Measurements from ENCODE around the gene TTC9B.

TTC9B gene

DNA sequence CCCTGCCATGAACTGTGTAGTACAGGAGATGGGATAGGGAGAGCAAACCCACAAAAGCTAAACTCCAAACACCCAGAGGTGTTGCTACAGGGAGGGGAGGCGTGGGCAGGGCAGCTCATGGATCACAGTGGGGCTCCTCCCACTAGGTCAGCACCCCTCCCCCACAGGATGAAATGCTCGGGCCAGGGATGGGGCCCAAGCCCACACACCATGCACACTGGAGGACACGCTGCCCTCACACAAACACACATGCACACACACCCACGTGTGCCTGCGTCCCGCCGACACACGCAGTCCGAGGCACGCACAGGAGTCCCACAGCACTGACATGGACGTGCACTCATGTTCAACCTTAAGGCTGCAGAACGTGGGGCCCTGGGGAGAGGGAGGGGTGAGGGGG is 14.3 kb upstream of the TTC9B start:
- H3K4me1 ChIP-seq (ENCODE audit: control insufficient read depth, insufficient read depth, low read length) = peaks cover 4% of the 10 kb centered on the region
- H3K27me3 ChIP-seq (ENCODE audit: control insufficient read depth in 1 of 2, insufficient read depth in 2 of 2, low read length in 2 of 2) = no peaks in the 10 kb centered on the region
- H3K9ac ChIP-seq (ENCODE audit: low read length in 2 of 2) = no peak overlapping the region
- no peak overlapping the region for H3K4me3 ChIP-seq (ENCODE audit: low read length in 2 of 2)
- no peaks in the 10 kb centered on the region for H3K9me3 ChIP-seq (ENCODE audit: control insufficient read depth in 2 of 2, low read length in 2 of 2)
- peaks cover 19 to 21% of the 10 kb centered on the region in 2 donors for H3K36me3 ChIP-seq (ENCODE audit: control insufficient read depth in 2 of 2, insufficient read depth in 2 of 2, low read length in 2 of 2)
- no peak overlapping the region for H3K27ac ChIP-seq (ENCODE audit: low read length)

DNA sequence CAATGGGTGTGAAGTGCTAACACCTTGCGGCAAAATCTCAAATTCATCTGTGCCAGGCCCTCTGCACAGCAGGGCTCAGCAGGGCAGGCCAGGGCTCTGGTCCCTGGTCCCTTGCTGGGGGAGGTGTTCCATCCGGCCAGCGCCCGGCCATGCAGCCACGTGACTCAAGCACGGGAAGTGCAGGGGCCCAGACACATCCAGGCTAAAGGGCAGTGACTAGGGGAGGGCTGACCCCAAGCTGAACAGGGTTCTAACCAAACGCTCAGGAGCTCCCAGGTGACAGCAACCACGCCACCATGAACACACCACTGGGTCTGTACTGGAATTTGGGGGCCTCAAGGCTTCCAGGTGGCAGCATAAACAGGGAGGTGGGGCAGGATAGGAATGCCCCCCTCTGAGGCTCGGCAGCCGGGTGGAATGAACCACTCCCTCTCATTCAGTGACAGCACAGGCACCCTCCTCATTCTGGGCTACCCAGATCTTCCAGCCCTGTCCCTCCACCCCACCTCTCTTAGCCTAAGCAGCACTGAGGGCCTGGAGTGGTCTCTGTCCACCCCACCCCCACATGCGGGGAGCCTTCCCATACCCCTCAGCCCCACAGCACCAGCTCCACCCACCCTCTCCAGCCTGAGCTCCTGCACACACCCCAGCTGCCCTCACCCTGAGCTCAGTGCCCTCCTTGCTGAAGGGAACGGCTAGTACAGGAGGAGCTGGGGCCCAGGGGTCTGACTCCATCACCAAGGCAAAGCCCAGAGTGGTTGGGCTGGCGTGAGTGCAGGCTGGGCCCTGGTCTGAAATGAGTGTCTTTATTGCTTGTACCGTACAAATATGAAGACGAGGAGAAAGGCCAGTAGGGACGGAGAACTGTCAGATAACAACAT is 13.6 kb upstream of the TTC9B start:
- H3K9ac ChIP-seq (ENCODE audit: low read length in 2 of 2) = no peak overlapping the region
- H3K27ac ChIP-seq (ENCODE audit: low read length) = no peak overlapping the region
- peaks cover under 1 to 2% of the 10 kb centered on the region in 2 donors for H3K27me3 ChIP-seq (ENCODE audit: control insufficient read depth in 1 of 2, insufficient read depth in 2 of 2, low read length in 2 of 2)
- H3K4me3 ChIP-seq (ENCODE audit: low read length in 2 of 2) = no peak overlapping the region
- H3K9me3 ChIP-seq (ENCODE audit: control insufficient read depth in 2 of 2, low read length in 2 of 2) = no peaks in the 10 kb centered on the region
- H3K4me1 ChIP-seq (ENCODE audit: control insufficient read depth, insufficient read depth, low read length) = peaks cover 4% of the 10 kb centered on the region
- H3K36me3 ChIP-seq (ENCODE audit: control insufficient read depth in 2 of 2, insufficient read depth in 2 of 2, low read length in 2 of 2) = peaks cover 15 to 16% of the 10 kb centered on the region in 2 donors

DNA sequence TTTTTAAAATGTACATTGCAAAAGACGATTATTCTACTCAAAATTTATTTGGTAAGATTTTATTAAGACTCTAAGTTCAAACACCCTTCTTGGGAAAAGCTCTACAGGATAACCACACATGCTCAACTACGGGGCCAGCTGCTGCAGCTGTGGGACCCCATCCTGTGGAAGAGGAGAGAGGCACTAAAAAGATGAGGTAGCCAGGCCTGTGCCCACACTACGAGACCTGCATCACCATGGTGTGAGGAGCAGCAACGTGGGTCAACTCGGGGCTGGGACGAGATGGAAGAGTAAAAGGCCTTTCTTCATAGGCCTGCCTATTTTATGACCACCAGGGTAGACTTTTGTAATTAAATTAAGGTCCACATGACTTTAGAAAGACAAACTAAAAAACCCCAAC is 12.9 kb upstream of the TTC9B start:
- Histone ChIP-seq H3K27ac (ENCODE audit: low read length) (no peak overlapping the region), H3K36me3 (ENCODE audit: control insufficient read depth in 2 of 2, insufficient read depth in 2 of 2, low read length in 2 of 2) (peaks cover 10 to 13% of the 10 kb centered on the region in 2 donors), H3K9me3 (ENCODE audit: control insufficient read depth in 2 of 2, low read length in 2 of 2) (no peaks in the 10 kb centered on the region), H3K4me1 (ENCODE audit: control insufficient read depth, insufficient read depth, low read length) (peaks cover 11% of the 10 kb centered on the region), H3K9ac (ENCODE audit: low read length in 2 of 2) (no peak overlapping the region), H3K4me3 (ENCODE audit: low read length in 2 of 2) (no peak overlapping the region), H3K27me3 (ENCODE audit: control insufficient read depth in 1 of 2, insufficient read depth in 2 of 2, low read length in 2 of 2) (peaks cover 7 to 10% of the 10 kb centered on the region in 2 donors)

GRCh38 chr19:40229926-40230417 is 11.8 kb upstream of the TTC9B start:
- no peak overlapping the region for H3K27ac ChIP-seq (ENCODE audit: low read length)
- H3K9me3 ChIP-seq (ENCODE audit: control insufficient read depth in 2 of 2, low read length in 2 of 2) = no peaks in the 10 kb centered on the region
- no peak overlapping the region for H3K9ac ChIP-seq (ENCODE audit: low read length in 2 of 2)
- H3K36me3 ChIP-seq (ENCODE audit: control insufficient read depth in 2 of 2, insufficient read depth in 2 of 2, low read length in 2 of 2) = peaks cover 2 to 3% of the 10 kb centered on the region in 2 donors
- no peak overlapping the region for H3K4me3 ChIP-seq (ENCODE audit: low read length in 2 of 2)
- peaks cover 15 to 20% of the 10 kb centered on the region in 2 donors for H3K27me3 ChIP-seq (ENCODE audit: control insufficient read depth in 1 of 2, insufficient read depth in 2 of 2, low read length in 2 of 2)
- peaks cover 16% of the 10 kb centered on the region for H3K4me1 ChIP-seq (ENCODE audit: control insufficient read depth, insufficient read depth, low read length)

- peaks cover 16% of the 10 kb centered on the region for H3K4me1 ChIP-seq (ENCODE audit: control insufficient read depth, insufficient read depth, low read length)
- peaks cover 19 to 24% of the 10 kb centered on the region in 2 donors for H3K27me3 ChIP-seq (ENCODE audit: control insufficient read depth in 1 of 2, insufficient read depth in 2 of 2, low read length in 2 of 2)
- no peak overlapping the region for H3K9ac ChIP-seq (ENCODE audit: low read length in 2 of 2)
- H3K4me3 ChIP-seq (ENCODE audit: low read length in 2 of 2) = no peak overlapping the region
- peaks cover 0 to 2% of the 10 kb centered on the region in 2 donors for H3K36me3 ChIP-seq (ENCODE audit: control insufficient read depth in 2 of 2, insufficient read depth in 2 of 2, low read length in 2 of 2)
- H3K27ac ChIP-seq (ENCODE audit: low read length) = no peak overlapping the region
- H3K9me3 ChIP-seq (ENCODE audit: control insufficient read depth in 2 of 2, low read length in 2 of 2) = no peaks in the 10 kb centered on the region
Observed at GRCh38 chr19:40229484-40229883, 11.3 kb upstream of the TTC9B start.

GRCh38 chr19:40228863-40229262 is 10.7 kb upstream of the TTC9B start:
- no peak overlapping the region for H3K27ac ChIP-seq (ENCODE audit: low read length)
- no peak overlapping the region for H3K4me3 ChIP-seq (ENCODE audit: low read length in 2 of 2)

DNA sequence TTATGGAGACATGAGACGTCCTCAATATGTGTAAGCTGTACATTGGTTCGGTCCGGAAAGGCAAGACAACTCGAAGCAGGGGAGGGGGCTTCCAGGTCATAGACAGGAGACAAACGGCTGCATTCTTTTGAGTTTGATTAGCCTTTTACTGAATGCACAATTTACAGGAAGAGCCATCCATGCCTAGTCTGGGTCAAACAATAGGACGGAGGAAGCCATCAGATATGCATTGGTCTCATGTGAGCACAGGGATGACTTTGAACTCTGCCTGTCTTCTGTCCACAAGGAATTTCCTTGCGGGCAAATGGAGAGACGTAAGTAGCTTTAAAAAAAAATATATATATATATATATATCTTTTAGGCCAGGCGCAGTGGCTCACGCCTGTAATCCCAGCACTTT is 10.2 kb upstream of the TTC9B start:
- Histone ChIP-seq H3K9me3 (ENCODE audit: control insufficient read depth in 2 of 2, low read length in 2 of 2) (no peaks in the 10 kb centered on the region), H3K27ac (ENCODE audit: low read length) (no peak overlapping the region), H3K36me3 (ENCODE audit: control insufficient read depth in 2 of 2, insufficient read depth in 2 of 2, low read length in 2 of 2) (no peaks in the 10 kb centered on the region), H3K4me3 (ENCODE audit: low read length in 2 of 2) (no peak overlapping the region), H3K4me1 (ENCODE audit: control insufficient read depth, insufficient read depth, low read length) (peaks cover 17% of the 10 kb centered on the region), H3K9ac (ENCODE audit: low read length in 2 of 2) (no peak overlapping the region), H3K27me3 (ENCODE audit: control insufficient read depth in 1 of 2, insufficient read depth in 2 of 2, low read length in 2 of 2) (peaks cover 30 to 34% of the 10 kb centered on the region in 2 donors)

More at GRCh38 chr19:40228863-40229262, 10.7 kb upstream of the TTC9B start:
- Histone ChIP-seq H3K9ac (ENCODE audit: low read length in 2 of 2) (no peak overlapping the region), H3K27me3 (ENCODE audit: control insufficient read depth in 1 of 2, insufficient read depth in 2 of 2, low read length in 2 of 2) (peaks cover 25 to 30% of the 10 kb centered on the region in 2 donors), H3K36me3 (ENCODE audit: control insufficient read depth in 2 of 2, insufficient read depth in 2 of 2, low read length in 2 of 2) (no peaks in the 10 kb centered on the region), H3K4me1 (ENCODE audit: control insufficient read depth, insufficient read depth, low read length) (peaks cover 16% of the 10 kb centered on the region), H3K9me3 (ENCODE audit: control insufficient read depth in 2 of 2, low read length in 2 of 2) (no peaks in the 10 kb centered on the region)

DNA sequence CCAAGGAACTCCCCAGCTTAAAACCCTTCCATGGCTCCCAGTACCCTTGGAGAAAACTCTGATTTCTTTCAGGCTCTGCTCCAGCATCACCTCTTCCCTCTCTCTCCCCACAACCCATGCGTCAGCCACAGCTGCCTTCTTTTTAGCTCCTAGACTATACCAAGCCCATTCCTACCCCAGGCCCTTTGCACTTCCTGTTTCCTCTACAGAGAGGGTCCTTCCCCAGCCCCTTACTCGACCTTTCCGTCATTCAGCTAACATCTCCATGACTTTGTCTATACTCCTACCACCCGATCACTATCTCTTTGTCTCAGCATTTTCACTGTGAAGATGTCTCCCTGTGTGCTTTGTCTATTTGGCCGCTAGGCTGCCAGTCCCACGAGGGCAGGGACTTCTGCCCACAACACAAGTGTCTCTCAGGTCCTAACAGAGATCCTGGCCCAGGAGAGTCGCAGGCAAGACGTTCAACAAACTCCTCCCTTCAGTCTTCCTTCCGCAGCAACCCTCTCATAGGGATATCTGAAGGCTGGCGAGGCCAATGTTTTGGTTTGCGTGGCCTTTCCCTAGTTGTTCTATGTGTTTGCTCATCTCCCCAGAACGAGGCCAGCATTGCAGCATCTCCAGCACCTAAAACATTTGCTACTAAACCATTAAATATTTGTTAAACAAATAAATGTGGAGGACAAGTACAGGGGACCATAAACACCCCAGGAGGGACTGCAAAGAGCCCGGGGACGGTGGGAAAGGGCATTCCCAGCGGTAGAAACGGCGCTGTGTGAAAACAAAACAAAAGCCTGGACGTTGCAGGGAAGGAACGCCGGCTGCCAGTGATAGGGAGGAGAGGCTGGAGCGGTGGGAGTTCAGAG is 7.5 kb upstream of the TTC9B start:
- Histone ChIP-seq H3K9ac (ENCODE audit: low read length in 2 of 2) (peak overlapping the region; percentile 29 to 32), H3K36me3 (ENCODE audit: control insufficient read depth in 2 of 2, insufficient read depth in 2 of 2, low read length in 2 of 2) (no peaks in the 10 kb centered on the region), H3K4me1 (ENCODE audit: control insufficient read depth, insufficient read depth, low read length) (peaks cover 15% of the 10 kb centered on the region), H3K27ac (ENCODE audit: low read length) (no peak overlapping the region), H3K9me3 (ENCODE audit: control insufficient read depth in 2 of 2, low read length in 2 of 2) (no peaks in the 10 kb centered on the region), H3K4me3 (ENCODE audit: low read length in 2 of 2) (peak overlapping the region; percentile 48 to 69), H3K27me3 (ENCODE audit: control insufficient read depth in 1 of 2, insufficient read depth in 2 of 2, low read length in 2 of 2) (peaks cover 34 to 43% of the 10 kb centered on the region in 2 donors)

GRCh38 chr19:40224342-40225150 is 6.4 kb upstream of the TTC9B start:
- no peaks in the 10 kb centered on the region for H3K9me3 ChIP-seq (ENCODE audit: control insufficient read depth in 2 of 2, low read length in 2 of 2)
- H3K27me3 ChIP-seq (ENCODE audit: control insufficient read depth in 1 of 2, insufficient read depth in 2 of 2, low read length in 2 of 2) = peaks cover 43 to 50% of the 10 kb centered on the region in 2 donors
- H3K4me3 ChIP-seq (ENCODE audit: low read length in 2 of 2) = no peak overlapping the region
- peaks cover 15% of the 10 kb centered on the region for H3K4me1 ChIP-seq (ENCODE audit: control insufficient read depth, insufficient read depth, low read length)
- H3K27ac ChIP-seq (ENCODE audit: low read length) = no peak overlapping the region
- no peak overlapping the region for H3K9ac ChIP-seq (ENCODE audit: low read length in 2 of 2)
- no peaks in the 10 kb centered on the region for H3K36me3 ChIP-seq (ENCODE audit: control insufficient read depth in 2 of 2, insufficient read depth in 2 of 2, low read length in 2 of 2)
